ENCODE measurements around the gene ZNF8. TPM values are rescaled to one million over a fixed set of nuclear protein-coding genes. Genes with fewer than 3 reads are reported as not detected.

Gene ZNF8
- total RNA-seq, 2 donors from 2014 or later = 5.1 to 5.5 TPM

DNA sequence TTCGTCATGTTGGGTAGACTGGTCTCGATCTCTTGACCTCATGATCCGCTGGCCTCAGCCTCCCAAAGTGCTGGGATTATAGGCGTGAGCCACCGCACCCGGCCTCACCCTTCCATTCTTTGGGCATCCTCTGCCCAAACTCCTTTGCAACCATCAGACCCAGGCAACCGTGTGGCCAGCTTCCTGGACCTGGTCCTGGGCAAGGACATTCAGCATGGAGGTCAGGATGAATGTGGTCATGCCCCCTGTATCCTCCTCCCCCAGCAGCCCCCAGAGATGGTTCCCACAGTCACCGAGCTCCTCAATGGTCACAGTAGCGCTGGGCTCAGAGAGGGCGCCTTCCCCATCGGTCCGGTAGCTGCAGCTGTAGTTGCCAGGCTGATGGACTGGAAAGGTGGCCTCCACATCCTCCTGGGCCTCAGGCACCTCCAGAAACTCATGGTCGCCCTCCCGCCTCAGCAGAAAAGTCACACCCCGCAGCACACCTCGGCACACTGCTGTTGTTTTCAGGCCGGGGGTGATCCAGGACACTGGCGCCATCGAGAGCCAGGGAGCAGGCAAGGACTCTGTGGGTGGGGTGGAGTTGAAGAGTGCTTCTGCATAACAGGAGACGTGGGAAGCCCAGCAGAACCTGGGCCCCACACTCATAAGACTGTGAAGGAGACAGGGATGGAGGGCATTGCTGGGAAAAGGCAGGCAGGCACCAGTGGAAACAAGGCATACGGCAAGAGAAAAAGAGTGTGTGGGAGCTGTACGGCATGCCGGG lies 73.4 kb downstream of the ZNF8 start:
- intact Hi-C loops (cut with DNase I) = no loop called here
- peak; percentile 62 for DNase-seq (ENCODE audit: low spot score)

Small RNA genes lying within 50 kb of the gene (microRNA-seq; reads per million reads assigned to microRNA genes)
- 0 reads per million in 2 donors for gene MIR6806 (ENCODE audit: borderline microRNAs expressed in 2 of 2)

Other genes with a start within 250 kb of the ZNF8 start
- not detected for gene ZSCAN1, start 244.9 kb upstream of the ZNF8 start, total RNA-seq
- gene ZNF135, start 219.7 kb upstream of the ZNF8 start, total RNA-seq = 1 to 10 TPM; 4.1 to 5.5 TPM
- gene ZSCAN18, start 180.7 kb upstream of the ZNF8 start, total RNA-seq = 10 to 100 TPM; 45.3 to 62.3 TPM
- gene ZNF329, start 128.2 kb upstream of the ZNF8 start, total RNA-seq = 1 to 10 TPM; 6.1 to 8.9 TPM
- 10 to 100 TPM; 15.2 to 15.9 TPM for gene ZNF274, start 95.9 kb upstream of the ZNF8 start, total RNA-seq
- gene ZNF544, start 50.0 kb upstream of the ZNF8 start, total RNA-seq = 10 to 100 TPM; 12.2 to 15.8 TPM
- gene ERVK3-1, start 26.4 kb downstream of the ZNF8 start, total RNA-seq = 10 to 100 TPM; 17.7 to 25.0 TPM
- gene ZSCAN22, start 48.0 kb downstream of the ZNF8 start, total RNA-seq = 1 to 10 TPM; 2.5 to 2.6 TPM
- 10 to 100 TPM; 11.7 to 17.5 TPM for gene A1BG, start 74.5 kb downstream of the ZNF8 start, total RNA-seq
- gene ZNF497, start 83.8 kb downstream of the ZNF8 start, total RNA-seq = under 1 TPM; 0.14 to 0.69 TPM
- gene ZNF837, start 102.1 kb downstream of the ZNF8 start, total RNA-seq = 1 to 10 TPM in 1 of 2 donors, under 1 TPM in 1; 0.86 to 1.0 TPM
- 100 to 1,000 TPM; 714 to 768 TPM for gene RPS5, start 108.3 kb downstream of the ZNF8 start, total RNA-seq
- gene RNF225, start 116.7 kb downstream of the ZNF8 start, total RNA-seq = not detected
- 10 to 100 TPM in 1 of 2 donors, 1 to 10 TPM in 1; 7.3 to 11.7 TPM for gene ZNF584, start 129.7 kb downstream of the ZNF8 start, total RNA-seq
- gene ZNF132, start 161.2 kb downstream of the ZNF8 start, total RNA-seq = 1 to 10 TPM; 2.9 to 3.8 TPM
- gene ZNF324B, start 172.7 kb downstream of the ZNF8 start, total RNA-seq = 1 to 10 TPM; 5.1 to 5.4 TPM
- gene ZNF324, start 188.1 kb downstream of the ZNF8 start, total RNA-seq = 1 to 10 TPM; 7.0 to 7.8 TPM
- 1 to 10 TPM; 4.8 to 6.0 TPM for gene ZNF446, start 197.4 kb downstream of the ZNF8 start, total RNA-seq
- 1 to 10 TPM; 7.6 to 7.9 TPM for gene SLC27A5, start 233.0 kb downstream of the ZNF8 start, total RNA-seq
- gene ZBTB45, start 240.9 kb downstream of the ZNF8 start, total RNA-seq = 10 to 100 TPM; 11.8 to 12.1 TPM

All from posterior vena cava (tissue), 2 donors.